Skin of body (tissue), 1 donor: ENCODE data around the gene C14orf180. TPM values are rescaled to one million over a fixed set of nuclear protein-coding genes. Genes with fewer than 3 reads are reported as not detected.

ENCODE experiments used
- total RNA-seq: library from RNA; depleted of rRNA; stranded (reverse); fragments of >200 nt; gene quantifications from one replicate; pipeline ENCODE4 v1.2.3, GENCODE V29; 2014

Gene C14orf180
- total RNA-seq, 1 donor from 2014 or later = 6.8 TPM

Other genes starting within 250 kb of the C14orf180 start
- gene TMEM179, start 25.0 kb downstream of the C14orf180 start, total RNA-seq = 0.39 TPM
- 25.7 TPM for gene INF2, start 109.9 kb downstream of the C14orf180 start, total RNA-seq
- gene ADSS1, start 144.5 kb downstream of the C14orf180 start, total RNA-seq = 16.9 TPM
- 40.1 TPM for gene SIVA1, start 173.4 kb downstream of the C14orf180 start, total RNA-seq
- 62.3 TPM for gene AKT1, start 216.0 kb downstream of the C14orf180 start, total RNA-seq
- 2.8 TPM for gene ZBTB42, start 221.3 kb downstream of the C14orf180 start, total RNA-seq